GM18502 (cell line): ENCODE data around the gene PACSIN3.
"Not testable (repeated sequence)": the region's sequence is repeated elsewhere in the genome, so short reads cannot be mapped to it uniquely, and the experiment has no call there.

Experiments
- ATAC-seq: cut with Tn5 transposase; IDR thresholded peaks from one replicate; pipeline ENCODE4 v1.9.1; 2021; ENCODE audit warnings: mild to moderate bottlenecking; ENCODE audit not compliant: unreplicated experiment, poor library complexity

Gene PACSIN3

DNA sequence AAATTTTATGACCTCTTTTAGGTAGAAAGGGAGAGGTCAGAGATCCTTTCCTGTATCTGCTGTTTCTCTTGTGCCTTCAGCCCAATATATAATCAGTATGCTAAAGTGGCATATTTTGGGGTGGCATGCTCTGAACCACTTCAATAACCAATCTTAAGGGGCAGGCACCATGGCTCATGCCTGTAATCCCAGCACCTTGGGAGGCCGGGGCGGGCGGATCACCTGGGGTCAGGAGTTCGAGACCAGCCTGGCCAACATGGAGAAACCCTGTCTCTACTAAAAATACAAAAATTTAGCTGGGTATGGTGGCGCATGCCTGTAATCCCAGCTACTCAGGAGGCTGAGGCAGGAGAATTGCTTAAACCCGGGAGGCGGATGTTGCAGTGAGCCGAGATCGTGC lies 11.9 kb upstream of the PACSIN3 start:
- ATAC-seq: not testable (repeated sequence)

DNA sequence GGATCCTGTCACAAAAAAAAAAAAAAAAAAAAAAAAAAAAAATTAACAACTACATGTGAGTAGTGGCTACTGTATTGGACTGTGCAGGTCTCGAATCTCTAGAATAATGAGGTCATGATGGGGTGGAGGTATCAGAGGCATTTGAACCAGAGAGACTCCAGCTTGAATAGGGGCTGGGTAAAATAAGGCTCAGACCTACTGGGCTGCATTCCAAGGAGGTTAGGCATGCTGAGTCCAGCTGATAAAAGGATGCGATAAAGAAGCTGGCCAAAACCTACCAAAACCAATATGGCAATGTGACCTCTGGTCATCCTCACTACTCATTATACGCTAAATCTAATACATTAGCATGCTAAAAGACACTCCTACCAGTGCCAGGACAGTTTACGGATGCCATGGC lies 5.9 kb upstream of the PACSIN3 start:
- ATAC-seq: no peak

DNA sequence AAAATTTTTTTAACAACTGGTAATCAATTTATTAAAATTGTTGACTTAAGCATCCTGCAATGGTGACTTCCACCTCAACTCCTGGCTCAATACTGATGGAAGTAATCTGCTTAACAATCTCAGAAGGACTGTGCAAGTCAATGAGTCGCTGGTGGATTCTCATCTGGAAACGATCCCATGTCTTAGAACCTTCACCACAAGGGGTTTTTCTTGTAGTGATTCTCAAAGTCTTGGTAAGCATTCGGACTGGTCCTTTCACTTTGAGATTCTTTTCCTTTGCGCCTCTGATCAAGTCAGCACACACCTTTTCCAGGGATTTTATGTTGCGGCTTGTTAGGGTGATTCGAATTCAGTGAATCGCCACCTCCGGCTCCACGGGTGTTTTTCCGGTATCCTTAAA lies 4.9 kb upstream of the PACSIN3 start:
- ATAC-seq: not testable (repeated sequence)

DNA sequence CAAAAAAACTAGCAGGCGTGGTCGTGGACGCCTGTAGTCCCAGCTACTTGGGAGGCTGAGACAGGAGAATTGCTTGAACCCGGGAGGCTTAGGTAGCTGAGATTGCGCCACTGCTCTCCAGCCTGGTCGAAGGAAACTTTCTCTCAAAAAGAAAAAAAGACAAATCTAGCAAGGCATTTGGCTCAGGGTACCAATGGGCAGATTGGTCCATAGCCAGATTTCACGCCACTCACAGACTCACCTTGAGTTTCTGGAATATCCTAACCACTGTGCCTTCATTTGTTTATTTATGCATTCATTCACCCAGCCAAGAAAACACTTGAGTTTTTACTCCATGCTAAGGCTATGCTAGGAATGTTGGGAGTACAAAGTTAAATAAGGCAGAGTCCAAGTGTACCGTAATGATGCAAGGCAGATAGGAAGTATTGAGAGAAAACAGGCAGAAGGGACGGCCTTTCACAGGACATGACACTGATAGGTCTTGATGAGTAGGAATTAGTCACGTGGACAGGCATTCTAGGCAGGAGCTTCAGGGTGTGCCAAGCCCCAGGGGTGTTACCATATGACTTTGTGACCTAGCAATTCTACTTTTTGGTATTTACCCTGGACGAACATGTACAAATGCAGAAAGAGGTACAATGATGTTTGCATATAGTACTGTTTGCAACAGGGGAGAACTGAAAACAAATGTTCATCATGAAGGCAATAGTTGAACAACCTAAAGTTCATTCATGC lies 3.0 kb upstream of the PACSIN3 start:
- ATAC-seq: no peak

DNA sequence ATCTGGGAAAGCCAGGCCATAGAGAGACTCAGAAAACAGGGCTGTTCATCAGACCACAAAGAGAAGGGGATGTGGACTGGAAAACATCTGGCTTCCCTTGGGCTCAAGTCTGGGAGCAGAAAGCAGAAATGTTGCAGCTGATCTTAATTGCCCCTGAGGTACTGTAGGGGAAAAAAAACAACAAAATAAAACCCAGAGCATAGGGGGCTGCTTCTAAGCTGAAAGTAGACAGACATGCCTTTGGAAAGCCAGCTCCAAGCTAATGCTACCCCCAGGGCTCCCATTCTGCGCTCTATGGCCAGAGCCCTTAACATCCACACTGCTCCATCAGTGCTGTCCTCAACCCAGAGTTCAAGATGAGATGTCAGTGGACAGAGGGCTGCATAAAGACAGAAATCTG lies 2.0 kb upstream of the PACSIN3 start:
- ATAC-seq: no peak

DNA sequence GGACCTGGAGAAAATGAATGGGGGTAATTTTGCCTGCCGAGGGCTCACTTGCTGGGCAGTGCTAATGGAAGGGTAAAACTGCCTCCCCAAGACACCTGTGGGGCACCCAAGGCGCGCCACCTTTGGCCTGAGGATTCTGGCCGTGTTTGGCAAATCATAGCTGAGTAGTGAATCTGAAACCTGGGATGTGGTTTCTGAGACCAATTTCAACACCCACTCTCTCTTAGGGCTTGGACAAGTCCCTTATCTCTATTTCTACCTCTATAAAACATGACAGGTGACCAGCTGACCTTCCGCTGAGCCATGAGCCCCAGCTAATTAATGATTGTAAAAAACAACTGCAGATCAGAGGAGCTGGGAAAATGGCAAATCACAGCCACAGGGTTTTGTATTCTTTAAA lies 1.5 kb upstream of the PACSIN3 start:
- no peak for ATAC-seq

DNA sequence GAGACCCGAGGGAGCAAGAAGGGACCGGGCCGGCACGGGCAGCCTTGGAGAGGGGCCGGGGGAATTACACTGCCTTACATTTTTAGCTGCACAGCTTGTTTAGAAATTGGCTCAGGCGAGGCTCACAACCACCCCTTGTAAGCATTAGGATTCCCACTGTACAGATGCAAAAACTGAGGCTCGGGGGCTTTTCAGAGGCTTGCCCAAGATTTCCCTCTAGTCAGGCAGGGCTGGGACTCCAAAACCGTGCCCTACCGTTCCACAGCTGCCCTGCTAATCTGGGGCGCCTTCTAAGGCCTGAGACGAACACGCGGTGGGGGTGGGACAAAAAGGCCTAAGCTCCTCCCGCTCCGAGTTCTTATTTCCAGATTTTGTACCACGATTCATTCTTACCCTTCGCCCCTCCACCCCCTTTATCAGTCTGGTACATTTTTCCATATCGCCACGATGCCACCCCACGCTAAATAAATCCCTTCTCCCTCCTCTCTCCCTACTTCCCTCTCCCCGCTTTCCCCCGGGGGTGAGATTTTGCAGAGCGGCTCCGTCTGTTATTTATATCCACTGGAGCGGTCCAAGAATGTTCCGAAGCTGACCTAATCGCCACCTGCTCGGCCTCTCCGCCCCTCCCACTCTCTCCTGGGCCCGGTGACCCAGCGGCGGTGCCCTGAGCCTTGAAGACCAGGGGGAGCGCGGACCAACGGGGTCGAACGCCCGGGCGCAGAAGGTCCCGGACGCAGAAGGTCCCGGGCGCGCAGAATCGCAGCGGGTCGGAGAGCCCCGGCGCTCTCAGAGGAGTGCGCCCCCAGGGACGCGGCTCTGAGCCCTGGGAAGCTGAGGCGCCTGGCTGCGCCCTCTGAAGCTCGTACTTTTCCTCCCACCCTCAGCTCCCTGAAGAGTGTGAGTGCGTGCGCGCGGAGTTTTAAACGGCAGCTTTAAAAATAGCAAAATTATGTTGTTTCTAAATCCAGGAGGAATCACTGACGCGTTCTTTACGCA lies 764 bp upstream of the PACSIN3 start:
- peak; percentile 33 for ATAC-seq

DNA sequence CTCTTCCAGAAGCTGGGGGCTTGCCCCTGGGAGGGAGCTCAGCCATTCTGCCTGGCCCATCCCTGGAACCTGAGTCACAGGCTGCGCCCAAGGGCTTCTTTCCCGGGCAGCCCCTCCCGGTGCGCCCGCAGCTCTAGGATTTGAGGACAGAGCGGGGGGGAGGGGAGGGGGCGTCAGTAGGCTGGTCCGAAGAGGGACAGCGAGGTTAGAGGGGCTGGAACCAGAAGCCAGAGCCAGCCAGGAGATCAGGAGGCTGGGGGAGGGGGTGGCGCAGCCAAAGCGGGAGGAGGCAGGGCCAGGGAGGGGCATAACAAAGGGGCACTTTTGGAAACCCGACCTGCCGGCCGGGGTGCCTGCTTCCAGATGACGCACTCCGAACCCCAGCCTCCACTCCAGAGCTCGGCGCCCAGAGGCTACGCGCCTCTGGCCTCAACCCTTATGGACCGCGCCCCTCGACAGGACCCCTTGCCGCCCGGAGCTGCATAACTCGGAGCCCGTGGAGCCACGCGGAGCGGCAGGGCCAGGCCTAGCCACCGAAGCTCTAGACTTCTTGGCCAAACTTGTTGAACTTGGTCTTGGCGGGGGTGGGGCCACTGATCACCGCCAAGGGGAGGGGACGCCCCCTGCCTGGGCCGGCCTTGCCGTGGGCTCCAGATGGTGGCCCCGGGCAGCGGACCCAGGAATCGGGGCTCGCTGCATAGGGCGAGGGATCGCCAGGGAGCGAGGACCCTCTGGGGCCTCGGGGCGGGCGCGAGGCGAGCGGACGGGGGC lies 744 bp downstream of the PACSIN3 start:
- peak; percentile 20 for ATAC-seq

DNA sequence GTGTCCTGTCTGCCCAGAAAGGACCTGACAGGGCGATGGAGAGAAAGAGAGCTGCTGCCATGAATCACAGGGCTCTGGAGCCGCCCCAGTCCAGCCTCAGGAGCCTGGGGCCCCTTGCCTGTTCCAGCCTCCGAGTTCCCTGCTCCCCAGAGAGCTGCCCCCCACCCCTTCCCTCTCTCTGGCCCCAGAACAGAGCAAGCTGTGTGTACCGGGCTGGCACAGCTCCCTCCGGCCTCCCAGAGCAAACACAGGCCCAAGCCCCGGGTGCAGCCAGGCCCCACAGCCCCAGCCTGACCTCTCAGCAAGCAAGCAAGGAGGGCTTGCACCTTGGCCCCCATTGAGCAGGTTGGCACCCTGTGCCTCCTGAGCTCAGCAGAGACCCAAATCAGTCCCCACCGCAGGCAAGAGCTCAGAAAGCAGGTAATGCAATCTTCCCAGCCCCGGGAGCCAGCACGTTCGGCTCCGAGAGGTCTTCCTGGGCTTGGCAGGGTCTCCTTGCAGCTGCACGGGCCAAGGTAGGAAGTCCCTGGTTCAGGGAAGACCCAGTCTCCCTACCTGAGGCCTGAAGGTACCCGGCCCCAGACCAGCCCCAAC lies 1.4 kb downstream of the PACSIN3 start:
- no peak for ATAC-seq

DNA sequence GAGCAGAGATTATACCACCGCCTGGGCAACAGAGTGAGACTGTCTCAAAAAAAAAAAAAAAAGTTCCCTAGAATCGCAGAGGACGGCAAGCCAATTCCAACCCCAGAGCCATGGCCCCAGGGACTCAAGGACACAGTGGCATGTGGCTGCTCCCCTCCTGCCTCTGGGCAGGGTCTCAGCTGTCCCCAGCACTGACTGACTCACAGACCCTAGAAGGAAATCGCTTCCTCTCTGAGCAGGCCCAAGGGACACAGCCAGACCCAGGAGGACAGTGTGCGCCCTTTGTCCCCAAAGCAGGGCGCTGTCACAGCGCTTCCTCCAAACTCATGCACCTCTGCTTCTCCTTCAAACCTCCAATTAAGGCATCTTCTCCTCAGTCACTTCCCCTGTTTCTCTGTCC lies 2.3 kb downstream of the PACSIN3 start:
- ATAC-seq: no peak

DNA sequence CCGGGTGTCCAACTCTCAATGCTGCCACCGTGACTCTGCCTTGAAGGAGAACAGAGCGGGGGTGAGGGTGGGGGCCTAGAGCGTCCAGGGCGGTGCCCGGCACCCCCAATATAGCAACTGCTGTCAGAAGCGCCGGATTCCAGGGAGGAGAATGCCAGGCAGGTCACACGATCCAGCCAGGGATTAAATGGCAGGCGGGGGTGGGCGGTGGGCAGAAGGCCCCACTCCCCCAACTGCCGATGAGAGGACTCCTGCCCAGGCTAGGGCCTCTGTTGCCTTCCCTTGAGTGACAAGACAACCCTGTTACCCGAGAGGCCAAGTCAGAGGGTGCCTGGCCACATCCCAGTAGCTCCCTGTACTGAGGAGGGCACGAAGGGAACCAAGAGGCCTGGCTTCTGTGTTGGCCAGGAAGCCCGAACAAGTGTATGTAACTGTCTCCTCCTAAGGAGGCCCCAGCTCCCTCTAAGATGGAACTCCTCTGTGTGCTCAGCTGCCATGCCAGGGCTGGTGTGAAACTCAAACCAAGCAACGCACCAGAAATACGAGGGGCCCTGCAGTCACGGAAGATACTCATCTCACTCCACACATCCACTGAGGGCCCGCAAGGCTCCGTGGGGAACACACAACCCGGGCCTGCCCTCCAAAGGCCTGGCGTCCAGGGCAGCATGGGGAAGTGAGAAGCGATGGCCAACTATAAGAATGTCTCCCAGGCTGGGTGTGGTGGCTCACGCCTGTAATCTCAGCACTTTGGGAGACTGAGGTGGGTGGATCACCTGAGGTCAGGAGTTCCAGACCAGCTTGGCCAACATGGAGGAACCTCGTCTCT lies 3.0 kb downstream of the PACSIN3 start:
- no peak for ATAC-seq

DNA sequence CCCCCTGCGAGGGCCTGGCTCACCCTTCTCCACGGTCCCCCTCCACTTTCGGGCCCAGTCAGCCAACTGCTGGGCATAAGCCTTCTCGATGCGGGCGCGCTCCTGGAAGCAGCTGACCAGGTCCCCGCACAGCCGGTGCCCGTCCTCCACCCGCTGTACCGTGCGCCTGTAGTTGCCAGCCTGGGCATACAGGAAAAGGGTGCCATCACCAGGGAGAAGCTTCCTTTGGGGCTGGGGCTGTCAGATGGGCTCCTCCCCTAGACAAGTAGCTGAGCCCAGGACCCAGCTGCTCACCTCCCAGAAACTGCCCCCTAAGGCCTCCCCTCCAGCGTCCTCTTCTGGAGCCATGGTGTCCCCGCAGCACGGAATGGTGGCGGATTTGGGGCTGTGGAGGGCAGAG lies 3.9 kb downstream of the PACSIN3 start:
- no peak for ATAC-seq

DNA sequence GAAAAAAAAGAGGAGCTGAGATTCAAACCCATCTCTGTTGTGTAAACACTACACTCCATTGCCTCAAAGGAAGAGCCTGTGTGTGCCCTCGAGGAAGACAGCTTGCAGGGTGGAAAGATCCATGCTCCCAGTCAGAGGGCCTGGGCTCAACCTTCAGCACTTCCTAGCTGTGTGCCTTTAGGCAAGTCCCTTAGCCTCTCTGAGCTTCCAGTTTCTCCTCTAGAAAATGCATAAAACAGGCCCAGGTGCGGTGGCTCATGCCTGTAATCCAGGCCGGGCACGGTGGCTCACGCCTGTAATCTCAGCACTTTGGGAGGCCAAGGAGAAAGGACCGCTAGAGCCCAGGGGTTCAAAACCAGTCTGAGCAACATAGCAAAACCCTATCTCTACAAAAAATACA lies 5.0 kb downstream of the PACSIN3 start:
- ATAC-seq: no peak

DNA sequence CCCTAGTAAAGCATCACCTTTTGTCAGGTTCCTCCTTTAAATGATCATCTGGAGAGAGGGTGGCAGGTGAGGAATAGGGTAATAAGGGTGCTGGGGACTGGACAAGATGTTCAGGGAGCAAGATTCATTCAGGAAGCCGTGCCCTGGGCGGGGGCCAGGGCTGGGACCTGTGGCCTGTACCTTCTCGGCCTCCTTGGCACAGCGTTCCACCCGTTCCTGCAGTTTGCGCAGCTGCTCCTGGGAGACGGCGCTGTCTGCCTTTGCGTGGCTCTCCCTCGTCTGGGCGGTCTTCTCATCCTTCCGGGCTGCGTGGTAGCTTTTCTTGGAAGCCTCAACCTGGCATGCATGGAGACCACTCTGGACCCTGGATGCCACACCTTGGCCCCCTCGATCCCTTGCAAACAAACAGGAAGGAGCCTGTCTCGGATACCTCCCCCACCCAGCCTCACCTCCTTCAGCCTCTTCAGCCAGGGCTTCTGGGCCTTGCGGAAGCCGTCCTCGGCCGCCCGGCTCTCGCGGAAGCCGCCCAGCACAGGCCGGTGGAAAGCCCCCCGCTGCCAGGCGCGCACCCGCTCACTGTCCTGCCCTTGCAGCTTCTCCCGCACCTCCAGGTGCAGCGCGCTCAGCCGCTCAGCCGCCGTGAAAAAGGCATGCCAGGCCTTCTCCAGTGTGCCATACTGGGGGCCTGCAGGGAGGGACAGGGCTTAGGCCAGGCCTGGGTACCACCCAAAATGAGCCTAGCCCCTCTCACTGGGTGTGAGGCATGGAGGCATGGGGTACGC lies 6.0 kb downstream of the PACSIN3 start:
- no peak for ATAC-seq

DNA sequence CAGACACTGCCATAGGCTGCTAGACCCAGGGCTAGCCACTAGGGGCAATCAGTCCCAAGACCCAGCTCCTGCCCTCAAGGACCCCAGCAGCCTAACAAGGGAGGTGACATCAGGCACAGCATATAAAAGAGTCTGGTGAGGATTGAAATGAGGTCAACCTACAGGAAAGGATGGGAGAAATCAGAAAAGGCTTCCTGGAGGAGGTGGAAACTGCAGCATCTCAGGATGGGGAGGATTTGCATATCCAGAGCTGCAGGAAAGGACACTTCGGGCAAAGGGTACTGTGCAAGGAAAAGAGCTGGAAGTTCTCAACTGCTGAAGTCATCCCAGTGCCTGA lies 6.6 kb downstream of the PACSIN3 start:
- ATAC-seq: peak; percentile 28

DNA sequence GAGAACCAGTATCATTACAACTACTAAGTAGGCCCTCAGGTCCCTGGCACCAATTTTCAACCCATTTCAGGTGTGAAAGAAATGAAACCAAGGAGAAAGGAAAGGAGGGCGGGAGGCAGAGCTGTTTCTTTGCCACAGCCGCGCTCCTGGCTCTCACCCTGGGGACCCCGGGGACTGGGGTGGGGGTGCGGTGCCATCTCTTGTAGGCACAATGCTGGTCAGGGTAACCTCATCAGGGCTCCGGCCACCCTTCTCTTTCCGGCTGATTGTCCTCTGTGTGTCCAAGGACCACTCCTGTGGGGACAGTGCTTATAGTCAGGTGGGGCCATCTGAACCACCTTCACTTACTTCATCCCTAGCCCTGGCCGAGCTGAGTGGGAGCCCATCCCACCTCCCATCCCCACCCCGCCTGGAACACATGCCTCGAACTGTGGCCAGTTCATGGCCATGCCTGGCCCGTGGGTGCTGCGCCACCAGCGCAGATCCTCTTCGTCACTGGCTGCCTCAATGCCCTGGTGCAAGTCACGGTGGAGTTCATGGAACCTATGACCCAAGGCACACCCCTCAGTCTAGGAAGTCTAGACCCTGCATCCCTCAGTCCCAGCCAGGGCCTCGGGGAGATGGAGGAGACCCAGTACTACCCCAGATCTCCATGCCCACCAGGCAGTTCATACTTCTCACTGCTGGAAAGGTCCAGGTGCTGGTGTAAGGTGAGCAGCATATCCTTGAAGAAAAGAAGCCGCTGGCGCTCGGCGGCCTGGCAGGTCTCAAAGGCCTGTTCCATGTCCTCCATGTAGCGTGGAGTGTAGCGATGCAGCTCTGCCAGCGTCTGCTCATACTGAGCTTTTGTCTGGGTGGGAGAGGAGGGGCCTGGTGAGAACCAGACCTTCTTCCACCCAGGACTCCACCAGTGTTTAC lies 7.2 kb downstream of the PACSIN3 start:
- ATAC-seq: no peak

DNA sequence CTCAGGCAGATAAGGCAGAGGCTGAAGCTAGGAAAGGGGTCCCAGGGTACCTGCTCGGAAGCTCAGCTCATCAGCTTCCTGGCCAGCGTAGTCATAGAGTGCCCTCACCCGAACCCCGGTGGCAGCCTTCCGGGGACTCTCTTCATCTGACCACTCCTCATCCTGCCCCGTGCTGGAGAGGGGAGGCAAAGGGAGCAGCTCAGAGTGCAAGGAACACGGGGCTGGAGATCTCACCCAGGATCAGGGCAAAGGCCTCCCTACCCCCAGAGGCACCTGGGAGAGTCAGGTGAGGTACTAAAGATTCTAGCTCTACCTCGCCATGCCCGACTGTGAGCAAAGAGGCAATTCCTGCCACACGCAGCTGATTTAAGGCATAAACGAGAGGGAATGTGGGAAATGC lies 7.9 kb downstream of the PACSIN3 start:
- ATAC-seq: no peak

DNA sequence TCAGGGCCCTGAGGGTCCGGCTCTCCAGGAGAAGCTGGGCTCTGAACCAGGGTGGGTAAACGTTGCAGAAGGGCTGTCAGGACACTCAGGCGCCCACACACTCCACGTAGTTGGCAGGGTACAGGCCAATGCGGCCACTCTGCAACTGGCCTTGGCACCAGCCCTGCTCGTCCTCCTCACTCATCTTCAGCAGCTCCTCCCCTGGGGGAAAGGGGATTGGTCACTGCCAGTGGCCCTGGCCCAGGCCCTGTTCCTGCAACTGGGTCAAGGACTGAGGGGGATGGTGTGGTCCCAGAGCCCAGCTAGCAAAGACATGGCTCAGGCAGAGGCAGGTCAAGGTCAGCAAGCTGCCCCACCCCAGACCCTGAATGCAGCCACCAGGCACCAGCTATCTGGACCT lies 8.4 kb downstream of the PACSIN3 start:
- no peak for ATAC-seq
